NCI-H1048 (cell line): ENCODE results near the gene TOMM6.
"Not testable (repeated sequence)": the region's sequence is repeated elsewhere in the genome, so short reads cannot be mapped to it uniquely, and the experiment has no call there.

Experiments used
- DNase-seq: peaks from one replicate; lab custom pipeline; 2025; lab: John Stamatoyannopoulos, UW

The TOMM6 gene

GRCh38 chr6:41763470-41763869 lies 24.0 kb upstream of the TOMM6 start:
- DNase-seq: no peak

- DNase-seq: not testable (repeated sequence)
These were observed 21.3 kb upstream of the TOMM6 start for GRCh38 chr6:41766043-41766664.

- DNase-seq: no peak
These were observed 20.2 kb upstream of the TOMM6 start for GRCh38 chr6:41767112-41767833.

- DNase-seq: no peak
These were observed 18.8 kb upstream of the TOMM6 start for GRCh38 chr6:41768545-41769308.

- DNase-seq: no peak
These were observed 18.1 kb upstream of the TOMM6 start for GRCh38 chr6:41769376-41769775.

GRCh38 chr6:41770381-41771057 lies 17.0 kb upstream of the TOMM6 start:
- DNase-seq: no peak

GRCh38 chr6:41771058-41771983 lies 16.2 kb upstream of the TOMM6 start:
- no peak for DNase-seq

GRCh38 chr6:41774841-41775240 lies 12.7 kb upstream of the TOMM6 start:
- DNase-seq: no peak

GRCh38 chr6:41775293-41775882 lies 12.1 kb upstream of the TOMM6 start:
- DNase-seq: no peak

- DNase-seq: no peak
These were observed 9.8 kb upstream of the TOMM6 start for GRCh38 chr6:41777551-41778285.

- no peak for DNase-seq
These were observed 8.6 kb upstream of the TOMM6 start for GRCh38 chr6:41778895-41779294.

GRCh38 chr6:41779336-41779735 lies 8.2 kb upstream of the TOMM6 start:
- no peak for DNase-seq

GRCh38 chr6:41779788-41780550 lies 7.5 kb upstream of the TOMM6 start, which contains the start of gene FRS3:
FRS3 (minus strand) TSS chr6:41779900; CDS start chr6:41776987, 2,913 bp downstream.
- peak; percentile 62 for DNase-seq

- DNase-seq: no peak
These were observed 6.7 kb upstream of the TOMM6 start, which contains the start of gene PRICKLE4 for GRCh38 chr6:41780551-41781365. PRICKLE4 (plus strand) TSS chr6:41780782; CDS start chr6:41783474, 2,692 bp downstream.

GRCh38 chr6:41781366-41781730 lies 6.1 kb upstream of the TOMM6 start:
- DNase-seq: no peak

- DNase-seq: no peak
These were observed 4.3 kb upstream of the TOMM6 start for GRCh38 chr6:41783106-41783780.

- DNase-seq: no peak
These were observed 2.8 kb upstream of the TOMM6 start for GRCh38 chr6:41784581-41785171.
